ENCODE data around the gene HPCAL1. TPM values are rescaled to one million over a fixed set of nuclear protein-coding genes. Genes with fewer than 3 reads are reported as not detected.

HPCAL1 gene
- total and polyA plus RNA-seq, 2 experiments from 2014 or later: 8.3 to 25.4 TPM

GRCh38 chr2:10460366-10460796 is 157.7 kb downstream of the HPCAL1 start:
- no peak for DNase-seq (ENCODE audit: low spot score)
- Histone ChIP-seq H3K4me3 (no peak overlapping the region), H3K27ac (ENCODE audit: low read depth) (no peak overlapping the region), H3K9me2 (ENCODE audit: insufficient read depth) (no peaks in the 10 kb centered on the region), H3F3A (replicated peaks; ENCODE audit: low read depth) (no peaks in the 10 kb centered on the region), H3K4me2 (no peak overlapping the region), H3K4me1 (ENCODE audit: insufficient read depth) (no peaks in the 10 kb centered on the region), H3K27me3 (ENCODE audit: insufficient read depth) (no peaks in the 10 kb centered on the region), H3K36me3 (ENCODE audit: insufficient read depth) (no peaks in the 10 kb centered on the region), H3K79me2 (replicated peaks; ENCODE audit: insufficient read depth) (no peaks in the 10 kb centered on the region), H2AFZ (peak overlapping the region; percentile 38; the same call in 1 of the 2 replicates), H4K20me1 (replicated peaks; ENCODE audit: insufficient read depth) (no peaks in the 10 kb centered on the region)
- no peak; the same call in 2 of the 3 replicates for ATAC-seq
- H3K4me3 Mint-ChIP-seq: no peak overlapping the region
- H3K27ac Mint-ChIP-seq: no peak overlapping the region
- TF ChIP-seq POLR2AphosphoS5 (IDR thresholded peaks at IDR 0.05; ENCODE audit: low read depth) (no peak), CTCF (conservative IDR thresholded peaks at IDR 0.05; ENCODE audit: low read depth in 2 of 2) (peak in 1 of 2 experiments; percentile 13; a peak in 2 of 4 replicates)
- H3K36me3 Mint-ChIP-seq (ENCODE audit: low read depth): no peaks in the 10 kb centered on the region
- H3K27me3 Mint-ChIP-seq (ENCODE audit: insufficient read depth, low read depth, poor library complexity): peaks cover 3% of the 10 kb centered on the region
- no peaks in the 10 kb centered on the region for H3K4me1 Mint-ChIP-seq
- no peaks in the 10 kb centered on the region for H3K9me3 Mint-ChIP-seq

GRCh38 chr2:10462178-10463083 is 159.7 kb downstream of the HPCAL1 start:
- no peaks in the 10 kb centered on the region for H3K4me1 ChIP-seq (ENCODE audit: insufficient read depth)
- H3K4me3 Mint-ChIP-seq: no peak overlapping the region
- H3K27me3 Mint-ChIP-seq (ENCODE audit: insufficient read depth, low read depth, poor library complexity): peaks cover 3% of the 10 kb centered on the region
- no peaks in the 10 kb centered on the region for H3K4me1 Mint-ChIP-seq
- H3K36me3 Mint-ChIP-seq (ENCODE audit: low read depth): no peaks in the 10 kb centered on the region
- H3K9me2 ChIP-seq (ENCODE audit: insufficient read depth): no peaks in the 10 kb centered on the region
- H3K27ac Mint-ChIP-seq: no peak overlapping the region
- no peak overlapping the region for H3K4me2 ChIP-seq
- ATAC-seq (peak; percentile 66), DNase-seq (ENCODE audit: low spot score) (peak; percentile 51)
- H4K20me1 ChIP-seq (replicated peaks; ENCODE audit: insufficient read depth): no peaks in the 10 kb centered on the region
- H3K79me2 ChIP-seq (replicated peaks; ENCODE audit: insufficient read depth): no peaks in the 10 kb centered on the region
- no peaks in the 10 kb centered on the region for H3K27me3 ChIP-seq (ENCODE audit: insufficient read depth)
- TF ChIP-seq REST (IDR thresholded peaks at IDR 0.05; ENCODE audit: unreplicated experiment) (no peak), EZH2phosphoT487 (IDR thresholded peaks at IDR 0.05; ENCODE audit: unreplicated experiment) (no peak)
- no peaks in the 10 kb centered on the region for H3F3A ChIP-seq (replicated peaks; ENCODE audit: low read depth)
- no peaks in the 10 kb centered on the region for H3K36me3 ChIP-seq (ENCODE audit: insufficient read depth)
- H3K9me3 Mint-ChIP-seq: no peaks in the 10 kb centered on the region
- no peak overlapping the region for H3K4me3 ChIP-seq
- H3K27ac ChIP-seq (ENCODE audit: low read depth): no peak overlapping the region
- 0 out of 2 replicates have a peak overlapping the region, but pooled peaks have one; percentile 63 for H2AFZ ChIP-seq

All from GM23338 (cell line).